NT2/D1 (cell line): ENCODE results near the gene FBXO5.

Source experiments
- SUZ12 ChIP-seq: IDR thresholded peaks from 2 replicates; pipeline ENCODE4 v1.6.1; 2011; ENCODE audit not compliant: insufficient read length, insufficient read depth; ENCODE audit errors: extremely low read depth
- YY1 ChIP-seq: IDR thresholded peaks from 2 replicates; pipeline ENCODE4 v1.6.1; 2011; ENCODE audit not compliant: insufficient read length, insufficient read depth
- ZNF274 ChIP-seq: IDR thresholded peaks from 2 replicates; pipeline ENCODE4 v1.6.1; 2011; ENCODE audit warnings: mild to moderate bottlenecking, low read depth, low read length

DNA sequence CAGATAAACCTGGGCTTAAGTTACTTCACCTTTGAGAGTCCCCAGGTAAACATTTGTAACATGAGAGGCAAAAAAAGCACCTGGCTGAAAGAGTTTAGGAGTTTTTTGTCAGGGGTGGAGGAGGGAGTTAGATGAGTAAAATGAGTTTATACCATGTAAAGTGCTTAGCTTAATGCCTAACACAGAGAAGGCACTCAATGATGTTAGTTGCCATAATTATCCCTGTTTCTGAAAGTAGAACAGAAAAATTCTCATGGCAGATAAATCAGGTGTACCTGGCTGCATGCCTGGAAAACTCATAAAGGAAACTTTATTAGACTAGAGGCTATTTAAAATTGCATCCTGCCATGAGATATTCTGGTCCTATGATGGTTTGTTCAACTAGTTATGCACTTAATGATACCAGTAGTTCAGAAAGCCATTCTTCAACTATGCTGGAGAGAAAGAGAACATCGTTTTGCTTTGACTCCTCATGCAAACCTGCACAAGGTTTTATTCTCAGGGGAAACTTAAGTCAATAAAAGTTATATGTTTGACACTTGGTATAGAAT lies 40.4 kb downstream of the FBXO5 start:
- TF ChIP-seq YY1 (no peak), ZNF274 (no peak), SUZ12 (no peak)
